ENCODE data around the gene DNAJC13.

- no peak for TF ChIP-seq CTCF (IDR thresholded peaks at IDR 0.05)
- TF ChIP-seq POLR2AphosphoS5 (IDR thresholded peaks at IDR 0.05): no peak
- no peak for TF ChIP-seq POLR2A (IDR thresholded peaks at IDR 0.05)
- no peak for TF ChIP-seq EP300 (IDR thresholded peaks at IDR 0.05; ENCODE audit: low read depth)
Observed at GRCh38 chr3:132509096-132509495, 91.8 kb downstream of the DNAJC13 start.

Data from transverse colon (tissue), 4 donors.